BJ (cell line): ENCODE results near the gene HBG2. TPM values are rescaled to one million over a fixed set of nuclear protein-coding genes. Genes with fewer than 3 reads are reported as not detected.
"Not testable (repeated sequence)": the region's sequence is repeated elsewhere in the genome, so short reads cannot be mapped to it uniquely, and the experiment has no call there.

Experiments used
- CTCF ChIA-PET: fragments of 350-600 bp; formaldehyde crosslinking; extraction: SDS; loops from one replicate; lab custom pipeline; 2021; ENCODE audit warnings: antibody characterized with exemption, inconsistent platforms; lab: Yijun Ruan, JAX
- POLR2A ChIA-PET: fragments of 300-600 bp; sonication (Branson Sonifier 250); formaldehyde crosslinking; extraction: SDS; loops from one replicate; lab custom pipeline; 2021; ENCODE audit warnings: antibody characterized with exemption; lab: Charles Lee
- DNase-seq: peaks from one replicate; pipeline ENCODE4 v3.0.0-alpha.2; 2011; ENCODE audit warnings: low read depth
- H3K27me3 ChIP-seq: 2 replicates; pipeline ENCODE4 v1.6.0; 2011; ENCODE audit warnings: low read length; ENCODE audit not compliant: control insufficient read depth, insufficient read depth
- H3K36me3 ChIP-seq: 2 replicates; pipeline ENCODE4 v1.5.1; 2011; ENCODE audit warnings: low read length; ENCODE audit not compliant: control insufficient read depth, insufficient read depth
- H3K4me3 ChIP-seq: 2 replicates; pipeline ENCODE4 v1.5.1; 2011; ENCODE audit warnings: low read depth, mild to moderate bottlenecking, control low read depth, low read length
- CTCF ChIP-seq: IDR thresholded peaks from 2 replicates; pipeline ENCODE4 v1.5.1; 2011; ENCODE audit warnings: low read depth, mild to moderate bottlenecking, control low read depth, inconsistent platforms, low read length, moderate library complexity; ENCODE audit not compliant: insufficient read depth
- polyA plus RNA-seq: library from polyadenylated mRNA; depleted of rRNA; stranded (reverse); fragments of >200 nt; gene quantifications from 2 replicates; pipeline ENCODE4 v1.2.3, GENCODE V29; 2011

HBG2 gene
- polyA plus RNA-seq, 1 experiment: not detected

- Histone ChIP-seq H3K36me3 (no peaks in the 10 kb centered on the region), H3K27me3 (no peaks in the 10 kb centered on the region), H3K4me3 (no peak overlapping the region)
- CTCF ChIA-PET: interaction anchor here (1.2 to 1.7 kb wide), 2 partner anchors 19 to 33 kb away, joined by 3 to 4 read pairs; no protein-coding TSS in a partner anchor
- DNase-seq: no peak
- TF ChIP-seq CTCF: no peak
- POLR2A ChIA-PET: no interaction called here
These were observed 43.9 kb upstream of the HBG2 start for GRCh38 chr11:5298451-5298850.

DNA sequence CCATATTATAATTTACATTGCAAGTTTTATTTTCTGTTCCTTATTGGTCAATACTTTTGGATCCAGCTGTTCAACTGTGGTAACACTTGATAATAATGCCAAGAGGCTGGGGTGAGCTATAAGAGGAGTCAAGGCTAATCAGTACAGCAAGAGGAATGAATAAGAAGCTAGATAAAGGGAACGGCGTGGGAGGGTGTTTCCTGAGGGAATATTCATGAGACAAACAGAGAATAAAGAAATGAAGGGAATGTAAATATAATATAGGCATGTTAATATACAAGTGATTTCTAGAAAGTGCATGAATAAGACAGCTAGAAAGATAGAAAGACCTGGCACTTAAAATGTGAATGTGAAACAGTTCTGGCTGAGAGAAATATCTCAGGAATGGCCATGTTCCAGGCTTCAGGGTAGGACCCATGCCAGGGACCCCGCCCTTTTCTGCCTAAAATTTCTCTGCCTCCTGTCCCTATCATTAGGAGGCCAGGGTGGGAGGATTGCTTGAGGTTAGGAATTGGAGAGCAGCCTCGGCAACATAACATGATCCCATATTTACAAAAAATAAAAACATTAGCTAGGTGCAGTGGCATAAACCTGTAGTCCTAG, 43.2 kb upstream of the HBG2 start:
- H3K27me3 ChIP-seq: no peaks in the 10 kb centered on the region
- TF ChIP-seq CTCF: no peak
- no peak for DNase-seq
- ChIA-PET POLR2A (no interaction called here), CTCF (interaction anchor here (0.8 to 1.7 kb wide), 3 partner anchors 17 to 34 kb away, joined by 3 to 4 read pairs (median 3); no protein-coding TSS in a partner anchor)
- H3K4me3 ChIP-seq: no peak overlapping the region
- H3K36me3 ChIP-seq: no peaks in the 10 kb centered on the region

DNA sequence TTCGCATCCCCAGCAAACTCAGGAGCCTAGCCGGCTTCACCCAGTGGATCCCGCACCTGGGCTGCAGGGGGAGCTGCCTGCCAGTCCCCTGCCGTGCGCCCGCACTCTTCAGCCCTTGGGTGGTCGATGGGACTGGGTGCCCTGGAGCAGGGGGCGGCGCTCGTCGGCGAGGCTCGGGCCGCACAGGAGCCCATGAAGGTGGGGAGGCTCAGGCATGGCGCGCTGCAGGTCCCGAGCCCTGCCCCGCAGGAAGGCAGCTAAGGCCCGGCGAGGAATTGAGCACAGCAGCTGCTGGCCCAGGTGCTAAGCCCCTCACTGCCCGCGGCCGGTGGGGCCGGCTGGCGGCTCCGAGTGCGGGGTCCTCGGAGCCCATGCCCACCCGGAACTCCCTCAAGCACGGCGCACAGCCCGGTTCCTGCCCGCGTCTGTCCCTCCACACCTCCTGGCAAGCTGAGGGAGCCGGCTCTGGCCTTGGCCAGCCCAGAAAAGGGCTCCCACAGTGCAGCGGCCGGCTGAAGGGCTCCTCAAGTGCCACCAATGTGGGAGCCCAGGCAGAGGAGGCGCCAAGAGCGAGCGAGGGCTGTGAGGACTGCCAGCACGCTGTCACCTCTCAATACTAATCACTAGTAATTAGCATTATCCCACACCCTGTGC, 39.9 kb upstream of the HBG2 start:
- DNase-seq, POLR2A ChIA-PET, H3K27me3 ChIP-seq, CTCF ChIA-PET, H3K4me3 ChIP-seq, H3K36me3 ChIP-seq: not testable (repeated sequence)

DNA sequence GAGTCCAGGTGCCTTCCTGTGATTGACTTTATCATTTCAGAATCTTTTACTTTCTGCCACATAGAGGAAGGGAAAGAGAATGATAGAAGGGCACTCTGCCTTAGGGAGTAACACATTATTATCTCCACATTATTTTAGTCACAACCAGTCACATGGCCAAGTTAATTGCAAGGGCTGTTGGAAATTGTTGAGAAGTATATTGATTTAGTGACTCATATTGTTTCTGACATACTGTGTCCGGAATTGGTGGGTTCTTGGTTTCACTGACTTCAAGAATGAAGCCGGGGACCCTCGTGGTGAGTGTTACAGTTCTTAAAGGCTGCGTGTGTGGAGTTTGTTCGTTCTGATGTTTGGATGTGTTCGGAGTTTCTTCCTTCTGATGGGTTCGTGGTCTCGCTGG, 38.4 kb upstream of the HBG2 start:
- POLR2A ChIA-PET: no interaction called here
- DNase-seq: no peak
- Histone ChIP-seq H3K4me3 (no peak overlapping the region), H3K27me3 (no peaks in the 10 kb centered on the region), H3K36me3 (no peaks in the 10 kb centered on the region)
- TF ChIP-seq CTCF: no peak
- CTCF ChIA-PET: no interaction called here

GRCh38 chr11:5291207-5291838, 36.7 kb upstream of the HBG2 start:
- peak; percentile 66 for TF ChIP-seq CTCF
- no peaks in the 10 kb centered on the region for H3K36me3 ChIP-seq
- ChIA-PET POLR2A (no interaction called here), CTCF (interaction anchor here (1.0 to 3.0 kb wide), 13 partner anchors 9 to 173 kb away, joined by 3 to 20 read pairs (median 5); no protein-coding TSS in a partner anchor)
- H3K4me3 ChIP-seq: no peak overlapping the region
- no peak for DNase-seq
- no peaks in the 10 kb centered on the region for H3K27me3 ChIP-seq
